ENCODE data around the gene RELA. TPM values are rescaled to one million over a fixed set of nuclear protein-coding genes. Genes with fewer than 3 reads are reported as not detected.
A peak's percentile ranks its signal among the peaks of the same experiment; 100 is the strongest.

RELA gene
- total and polyA plus RNA-seq, 2 of the 13 experiments (the other 11 are each of a cell fraction or from before 2014, with no cell fraction given) = 21.4 to 40.5 TPM

GRCh38 chr11:65653229-65654225 lies 9.2 kb downstream of the RELA start (continued):
- TF ChIP-seq FOXC1 (CRISPR knock-in tag; IDR thresholded peaks at IDR 0.05; ENCODE audit: borderline replicate concordance) (no peak), REST (IDR thresholded peaks at IDR 0.05; ENCODE audit: borderline replicate concordance in 1 of 2, low read depth in 1 of 2, low read length in 2 of 2) (no peak), CHD2 (IDR thresholded peaks at IDR 0.05; ENCODE audit: low read depth, low read length) (no peak), ZNF564 (CRISPR knock-in tag; IDR thresholded peaks at IDR 0.05) (0 out of 2 replicates have a peak, but pooled peaks have one; percentile 59), MEIS1 (CRISPR knock-in tag; IDR thresholded peaks at IDR 0.05; ENCODE audit: borderline replicate concordance) (no peak), ZNF713 (CRISPR knock-in tag; IDR thresholded peaks at IDR 0.05) (no peak), NR2F6 (IDR thresholded peaks at IDR 0.05) (peak; percentile 9; the same call in 1 of the 2 replicates), NR2F6 (CRISPR knock-in tag; IDR thresholded peaks at IDR 0.05) (no peak), BRF2 (CRISPR knock-in tag; IDR thresholded peaks at IDR 0.05) (no peak), NCOR1 (IDR thresholded peaks at IDR 0.05; ENCODE audit: borderline replicate concordance, low read length) (peak; percentile 73; the same call in 1 of the 2 replicates), ZNF747 (CRISPR knock-in tag; IDR thresholded peaks at IDR 0.05; ENCODE audit: borderline replicate concordance) (peak; percentile 22; the same call in 1 of the 2 replicates), NFYB (CRISPR knock-in tag; IDR thresholded peaks at IDR 0.05) (no peak), ZNF792 (CRISPR knock-in tag; IDR thresholded peaks at IDR 0.05) (no peak), TRAFD1 (CRISPR knock-in tag; IDR thresholded peaks at IDR 0.05; ENCODE audit: borderline replicate concordance) (no peak), TBP (CRISPR knock-in tag; IDR thresholded peaks at IDR 0.05) (0 out of 2 replicates have a peak, but pooled peaks have one; percentile 0), HMG20B (CRISPR knock-in tag; conservative IDR thresholded peaks at IDR 0.05) (peak; percentile 67; the same call in 1 of the 2 replicates), ZNF839 (CRISPR knock-in tag; IDR thresholded peaks at IDR 0.05; ENCODE audit: borderline replicate concordance) (no peak), CBX5 (CRISPR knock-in tag; IDR thresholded peaks at IDR 0.05; ENCODE audit: borderline replicate concordance) (no peak), ZNF784 (CRISPR knock-in tag; IDR thresholded peaks at IDR 0.05; ENCODE audit: borderline replicate concordance) (no peak), NFKB2 (CRISPR knock-in tag; IDR thresholded peaks at IDR 0.05; ENCODE audit: borderline replicate concordance) (no peak), JARID2 (CRISPR knock-in tag; IDR thresholded peaks at IDR 0.05; ENCODE audit: insufficient replicate concordance) (no peak), ERF (CRISPR knock-in tag; IDR thresholded peaks at IDR 0.05) (no peak)

Measured in HepG2 (cell line).